Muscle of back (tissue), 13 donors: ENCODE measurements around the gene MS4A1. TPM values are rescaled to one million over a fixed set of nuclear protein-coding genes. Genes with fewer than 3 reads are reported as not detected.
"Not testable (repeated sequence)": the region's sequence is repeated elsewhere in the genome, so short reads cannot be mapped to it uniquely, and the experiment has no call there.

Experiments
- DNase-seq, 3 donors: peaks; one replicate each; pipeline versions ENCODE4 v3.0.0 to v3.0.0-alpha.2; 2013
- long read RNA-seq, 9 donors: transcript quantifications; one replicate each; lab custom pipeline, GENCODE V29; 2026
- polyA plus RNA-seq, 10 donors: library from polyadenylated mRNA; unstranded; fragments of 120-200 nt; gene quantifications; one replicate each; pipeline ENCODE4 v1.2.1, GENCODE V29; 2013; ENCODE audit not compliant: insufficient read length in 10 of 10

The MS4A1 gene
- polyA plus RNA-seq, result 1 to 10 TPM in 3 of 10 donors, under 1 TPM in 6, not detected in 1; 0.05 to 2.3 (median 0.88) TPM
- long read RNA-seq, donor 1, result 0 reads
- long read RNA-seq, donor 2, result 0 reads
- long read RNA-seq, donor 3, result 0 reads
- long read RNA-seq, donor 4, result 0 reads
- long read RNA-seq, donor 5, result 0 reads
- long read RNA-seq, donor 6, result 0 reads
- long read RNA-seq, donor 7, partial matches to known transcripts, result 0 of 1 reads
- long read RNA-seq, donor 7, other reads (novel, unspliced or antisense), result 0 of 1 reads
- long read RNA-seq, donor 8, result 0 reads
- long read RNA-seq, donor 9, result 0 reads

DNA sequence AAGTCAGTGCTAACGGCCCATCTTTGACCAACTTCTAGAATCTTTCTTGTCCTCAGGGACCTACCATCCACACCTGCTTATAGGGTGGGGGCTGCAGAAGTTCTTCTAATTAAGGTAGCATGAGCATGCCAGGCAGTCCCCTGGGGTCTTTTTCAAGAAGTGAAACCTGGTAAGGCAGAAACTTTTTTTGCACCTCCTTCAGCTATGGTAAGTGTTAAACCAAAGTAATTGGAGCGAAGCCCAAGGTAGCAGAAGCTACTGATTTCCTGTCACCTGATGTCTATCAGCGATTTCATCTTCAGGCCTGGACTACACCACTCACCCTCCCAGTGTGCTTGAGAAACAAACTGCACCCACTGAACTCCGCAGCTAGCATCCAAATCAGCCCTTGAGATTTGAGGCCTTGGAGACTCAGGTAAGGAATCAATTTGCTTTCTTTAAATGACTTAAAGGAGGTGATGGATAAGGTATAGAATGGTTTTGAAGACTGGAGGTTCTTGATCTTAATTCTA is at the start of gene MS4A1:
Gene MS4A1, plus strand, starts transcription at position 317 of the 512 bp plus-strand sequence. CDS start 6,528 bp downstream, outside the sequence.
- DNase-seq, result no peak

DNA sequence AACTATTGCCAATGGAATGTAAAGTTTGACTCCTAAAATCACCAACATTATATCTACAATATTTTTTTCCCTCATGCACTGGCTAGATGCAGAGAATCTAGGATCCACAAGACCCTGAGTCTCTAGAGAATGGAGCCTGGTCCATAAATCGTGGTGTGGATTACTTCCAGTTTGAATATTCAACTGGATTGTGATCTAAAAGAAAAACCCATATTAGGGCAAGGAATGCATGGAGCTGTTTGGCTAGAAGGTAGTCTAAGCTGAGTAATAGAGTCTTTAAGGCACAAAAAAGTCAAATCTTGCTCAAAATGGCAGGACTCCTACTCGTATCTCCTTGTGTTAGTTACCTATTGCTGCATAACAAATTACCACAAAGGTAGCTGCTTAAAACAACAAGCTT is 35.6 kb upstream of the MS4A1 start:
- DNase-seq, result no peak

DNA sequence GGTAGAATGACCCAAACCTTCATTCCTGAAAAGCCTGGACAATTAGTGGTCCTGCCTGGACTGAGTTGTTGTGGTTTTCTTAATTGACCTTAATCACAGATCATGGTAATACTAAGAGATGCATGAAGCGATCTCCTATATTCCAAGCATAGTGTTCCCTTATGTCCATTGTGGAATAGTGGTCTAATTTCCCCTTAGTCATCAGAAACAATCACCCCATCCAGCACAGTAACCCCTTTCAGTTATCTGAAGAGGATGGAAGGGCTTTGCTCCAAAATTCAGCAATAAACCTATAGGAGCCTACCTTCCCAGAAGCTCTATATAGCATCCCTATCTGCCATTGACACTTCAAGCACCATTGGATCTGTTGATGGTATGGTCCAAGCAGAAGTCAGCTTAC is 33.0 kb upstream of the MS4A1 start:
- no peak for DNase-seq

DNA sequence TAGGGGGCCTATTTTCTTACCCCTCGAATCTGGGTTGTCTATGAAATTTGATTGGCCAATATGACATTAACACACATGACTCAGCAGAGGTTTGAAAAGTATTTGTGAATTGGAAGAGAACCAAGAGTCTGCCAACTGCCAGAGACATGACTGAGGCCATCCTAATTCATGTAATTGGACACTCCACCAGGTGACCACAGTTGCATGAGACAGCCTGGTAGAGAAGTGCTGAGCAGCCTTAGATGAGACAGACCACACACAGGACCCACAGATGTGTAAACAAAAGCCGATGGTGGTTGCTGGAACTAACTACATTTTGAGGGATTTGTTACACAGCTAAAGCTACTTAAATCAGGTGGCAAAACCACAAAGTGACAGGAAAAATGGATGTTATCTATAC is 27.1 kb upstream of the MS4A1 start:
- no peak for DNase-seq

DNA sequence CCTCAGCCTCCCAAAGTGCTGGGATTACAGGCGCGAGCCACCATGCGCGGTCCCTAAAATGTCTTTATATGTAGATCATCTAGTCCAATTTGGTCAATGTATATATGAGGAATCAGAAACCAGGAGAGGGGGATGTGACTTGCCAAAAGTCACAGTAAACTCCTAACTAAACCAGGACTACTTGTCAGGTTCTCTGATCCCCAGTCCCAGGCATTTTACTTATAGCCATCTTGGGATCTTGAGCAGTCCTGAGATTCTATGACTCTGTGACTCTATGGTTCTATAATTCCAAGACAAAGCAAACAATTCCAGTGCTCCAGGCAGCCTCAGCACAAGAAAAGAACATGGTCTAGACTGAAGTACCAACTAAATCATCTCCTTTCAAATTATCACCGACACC is 26.4 kb upstream of the MS4A1 start, which contains the start of gene MS4A5:
Gene MS4A5, plus strand, starts transcription at position 301 of the 400 bp plus-strand sequence. CDS start 103 bp downstream, outside the sequence.
- no peak for DNase-seq

- no peak for DNase-seq
Observed at GRCh38 chr11:60431251-60431650, 24.4 kb upstream of the MS4A1 start.

- DNase-seq, result peak in 1 of 3 donors; percentile 4
Observed at GRCh38 chr11:60433401-60433800, 22.2 kb upstream of the MS4A1 start.

DNA sequence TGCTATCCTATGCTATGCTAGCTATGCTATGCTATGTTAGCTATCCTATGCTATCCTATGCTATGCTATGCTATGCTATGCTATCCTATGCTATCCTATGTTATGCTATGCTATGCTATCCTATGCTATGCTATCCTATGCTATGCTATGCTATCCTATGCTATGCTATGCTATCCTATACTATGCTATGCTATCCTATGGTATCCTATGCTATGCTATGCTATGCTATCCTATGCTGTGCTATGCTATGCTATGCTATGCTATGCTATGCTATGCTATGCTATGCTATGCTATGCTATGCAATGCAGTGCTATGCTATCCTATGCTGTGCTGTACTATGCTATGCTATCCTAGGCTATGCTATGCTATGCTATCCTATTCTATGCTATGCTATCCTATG is 8.6 kb upstream of the MS4A1 start:
- DNase-seq, result no peak

- DNase-seq, result no peak
Observed at GRCh38 chr11:60447846-60448245, 7.8 kb upstream of the MS4A1 start.

GRCh38 chr11:60451185-60451584 is 4.5 kb upstream of the MS4A1 start:
- DNase-seq, result not testable (repeated sequence)

- no peak for DNase-seq
Observed at GRCh38 chr11:60454212-60454611, 1.4 kb upstream of the MS4A1 start.

- DNase-seq, result no peak
Observed at GRCh38 chr11:60457576-60457975, 1.9 kb downstream of the MS4A1 start.

DNA sequence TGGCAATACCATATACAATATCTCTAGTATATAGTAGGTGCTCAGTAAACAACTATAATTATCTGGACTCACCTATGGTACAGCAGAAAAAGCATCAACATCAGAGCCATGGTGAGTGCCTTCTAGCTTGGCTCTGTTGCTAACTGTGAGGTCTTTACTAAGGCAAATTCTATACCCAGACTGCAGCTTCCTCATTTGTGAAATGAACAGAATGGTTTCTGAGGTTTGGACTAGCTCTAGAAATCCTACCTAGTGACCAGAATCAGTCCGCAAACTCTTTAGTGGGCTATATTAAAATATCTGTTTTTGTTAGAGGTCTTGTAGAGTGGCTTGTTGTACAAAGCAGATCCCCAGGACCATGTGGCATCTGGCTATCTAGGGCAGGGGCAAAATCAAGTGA is 3.7 kb downstream of the MS4A1 start:
- no peak for DNase-seq

DNA sequence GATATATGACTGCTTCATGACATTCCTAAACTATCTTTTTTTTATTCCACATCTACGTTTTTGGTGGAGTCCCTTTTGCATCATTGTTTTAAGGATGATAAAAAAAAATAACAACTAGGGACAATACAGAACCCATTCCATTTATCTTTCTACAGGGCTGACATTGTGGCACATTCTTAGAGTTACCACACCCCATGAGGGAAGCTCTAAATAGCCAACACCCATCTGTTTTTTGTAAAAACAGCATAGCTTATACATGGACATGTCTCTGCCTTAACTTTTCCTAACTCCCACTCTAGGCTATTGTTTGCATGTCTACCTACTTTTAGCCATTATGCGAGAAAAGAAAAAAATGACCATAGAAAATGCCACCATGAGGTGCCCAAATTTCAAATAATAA is 13.2 kb downstream of the MS4A1 start:
- no peak for DNase-seq

DNA sequence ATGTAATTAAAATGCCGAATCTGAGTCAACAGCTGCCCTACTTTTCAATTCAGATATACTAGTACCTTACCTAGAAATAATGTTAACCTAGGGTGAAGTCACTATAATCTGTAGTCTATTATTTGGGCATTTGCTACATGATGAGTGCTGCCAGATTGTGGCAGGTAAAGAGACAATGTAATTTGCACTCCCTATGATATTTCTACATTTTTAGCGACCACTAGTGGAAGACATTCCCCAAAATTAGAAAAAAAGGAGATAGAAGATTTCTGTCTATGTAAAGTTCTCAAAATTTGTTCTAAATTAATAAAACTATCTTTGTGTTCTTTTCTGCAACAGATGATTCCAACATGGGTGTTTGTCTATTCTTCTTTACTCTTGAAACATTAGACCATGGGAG is 14.1 kb downstream of the MS4A1 start:
- DNase-seq, result no peak

GRCh38 chr11:60477035-60477445 is 21.4 kb downstream of the MS4A1 start:
- peak in 2 of 3 donors; percentile 16 to 18 for DNase-seq

GRCh38 chr11:60482361-60482760 is 26.7 kb downstream of the MS4A1 start:
- no peak for DNase-seq

- no peak for DNase-seq
Observed at GRCh38 chr11:60485987-60486386, 30.3 kb downstream of the MS4A1 start.

DNA sequence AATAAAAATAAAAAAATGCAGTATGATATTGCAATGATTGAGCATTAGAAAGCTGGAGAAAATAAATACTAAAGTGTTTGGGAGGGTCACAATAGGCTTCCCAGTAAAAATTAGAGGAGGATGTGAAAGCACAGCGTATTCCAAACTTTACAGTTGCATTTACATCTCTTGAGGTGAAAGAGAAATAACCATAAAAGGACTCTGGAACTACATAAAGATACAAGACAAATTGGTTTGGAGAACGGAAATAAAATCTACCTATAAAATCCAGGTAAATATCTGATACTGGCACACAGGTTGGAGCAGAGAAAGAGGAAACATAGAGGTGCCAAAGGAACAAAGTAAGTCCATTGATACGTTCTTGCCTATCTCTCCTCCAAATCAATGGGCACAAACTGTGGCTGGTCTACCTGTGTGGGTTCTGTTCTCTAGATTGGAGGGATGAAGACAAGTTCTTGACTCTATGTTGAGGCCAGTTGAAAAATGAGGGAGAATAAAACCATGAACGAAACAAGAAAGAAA is 36.9 kb downstream of the MS4A1 start, which contains the start of gene MS4A12:
Gene MS4A12, plus strand, starts transcription at position 291 of the 522 bp plus-strand sequence. CDS start 4,541 bp downstream, outside the sequence.
- DNase-seq, result no peak

- no peak for DNase-seq
Observed at GRCh38 chr11:60493454-60493853, 37.8 kb downstream of the MS4A1 start.

- DNase-seq, result peak in 1 of 3 donors; percentile 12
Observed at GRCh38 chr11:60498399-60498798, 42.8 kb downstream of the MS4A1 start.

DNA sequence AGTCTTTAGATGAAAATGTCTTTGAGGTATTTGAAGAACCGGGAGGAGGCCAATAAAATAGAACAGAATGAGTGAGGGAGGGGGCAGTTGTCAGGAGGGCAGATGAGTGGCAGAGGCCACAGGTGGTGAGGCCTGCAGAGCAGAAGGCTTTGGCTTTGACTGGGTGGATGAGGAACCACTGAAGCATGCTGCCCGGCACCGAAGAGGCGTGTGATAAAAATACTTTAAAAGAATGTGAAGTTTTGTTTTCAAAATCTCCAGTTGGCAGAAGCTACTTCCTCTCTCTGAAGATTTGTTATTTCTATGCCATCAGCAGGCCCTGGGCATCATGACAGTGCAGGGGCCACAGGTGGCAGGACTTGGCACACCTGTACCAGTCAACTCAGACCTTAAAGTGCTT is 43.2 kb downstream of the MS4A1 start:
- peak in 1 of 3 donors; percentile 6 for DNase-seq

DNA sequence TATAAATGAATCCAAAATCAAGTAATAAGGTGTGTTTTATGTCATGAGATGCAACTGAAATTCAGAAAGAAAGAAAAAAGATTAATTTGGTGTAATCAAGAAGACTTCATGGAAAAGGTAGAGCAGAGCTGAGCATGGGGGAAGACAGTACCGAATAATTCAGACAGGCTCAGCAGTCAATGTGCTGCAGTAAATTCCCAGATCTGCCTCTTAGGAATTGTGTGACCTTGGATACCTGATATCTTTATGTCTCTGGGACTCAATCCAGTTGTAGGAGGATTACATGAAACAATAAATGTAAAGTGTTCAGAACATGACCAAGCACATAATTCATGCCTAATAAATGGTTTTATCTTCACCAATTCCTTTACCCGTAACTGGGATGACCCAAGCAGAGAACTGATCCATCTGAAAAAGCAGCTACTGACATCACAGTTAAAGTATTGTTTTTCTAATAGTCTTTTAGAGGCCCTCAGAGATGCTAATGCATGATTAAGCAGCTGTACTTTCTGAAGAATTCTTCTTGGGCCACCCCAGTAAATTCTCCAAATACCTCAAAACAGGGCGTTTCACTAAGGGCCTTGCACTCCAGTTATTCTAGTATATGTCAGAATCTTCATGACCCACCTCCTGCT is 44.7 kb downstream of the MS4A1 start:
- peak in 1 of 3 donors; percentile 43 for DNase-seq
